Testis (tissue), 3 donors: ENCODE results near the gene PHF24. TPM values are rescaled to one million over a fixed set of nuclear protein-coding genes. Genes with fewer than 3 reads are reported as not detected.
"Not testable (repeated sequence)": the region's sequence is repeated elsewhere in the genome, so short reads cannot be mapped to it uniquely, and the experiment has no call there.

Source experiments
- DNase-seq: peaks from one replicate; pipeline ENCODE4 v3.0.0-alpha.2; 2019
- H3K27ac ChIP-seq, 2 donors: fragments of 200-600 bp; sonication (generic); one replicate each; pipeline ENCODE4 v1.5.1; 2019
- H3K27me3 ChIP-seq: fragments of 200-600 bp; sonication (generic); one replicate; pipeline ENCODE4 v1.5.1; 2019
- H3K36me3 ChIP-seq: fragments of 200-600 bp; sonication (generic); one replicate; pipeline ENCODE4 v1.5.1; 2017; ENCODE audit warnings: low read depth; ENCODE audit errors: missing control alignments
- H3K4me1 ChIP-seq: fragments of 200-600 bp; sonication (generic); one replicate; pipeline ENCODE4 v1.5.1; 2019
- H3K4me3 ChIP-seq, 2 donors: fragments of 200-600 bp; sonication (generic); one replicate each; pipeline ENCODE4 v1.5.1; 2017 to 2019
- H3K9me3 ChIP-seq: fragments of 200-600 bp; sonication (generic); one replicate; pipeline ENCODE4 v1.5.1; 2017
- CTCF ChIP-seq, 3 experiments: fragments of 450-650 bp in 2 of 3; fragments of 200-600 bp in 1 of 3; sonication (generic) in 1 of 3; IDR thresholded peaks; one replicate each; pipeline ENCODE4 v1.5.1; 2016 to 2019; ENCODE audit warnings: antibody characterized with exemption in 3 of 3, mild to moderate bottlenecking in 2 of 3, moderate library complexity in 1 of 3
- POLR2A ChIP-seq: fragments of 450-650 bp; IDR thresholded peaks from one replicate; pipeline ENCODE4 v1.6.1; 2017; ENCODE audit warnings: antibody characterized with exemption, mild to moderate bottlenecking, moderate library complexity
- WGBS, 2 donors: methylation state at CpG; one replicate each; pipeline ENCODE4 v1.1.5; 2018; 5-methylcytosine and 5-hydroxymethylcytosine counted together
- intact Hi-C: fragments of 100-400 bp; cut with DNase I; formaldehyde crosslinking; loops from one replicate; pipeline ENCODE4 v1.15.1; 2023; ENCODE audit warnings: low total_unique reads
- polyA plus RNA-seq: library from polyadenylated mRNA; stranded (reverse); fragments of 350-450 nt; fragmentation: Illumina TruSeq; extraction: RNeasy Lipid Tissue Mini Kit (QIAGEN cat#74804); gene quantifications from one replicate; pipeline ENCODE4 v1.2.3, GENCODE V29; 2014; ENCODE audit warnings: low read depth, low replicate concordance; ENCODE audit not compliant: insufficient read depth
- total RNA-seq, 2 donors: library from RNA; depleted of rRNA; stranded (reverse); fragments of >200 nt; gene quantifications; one replicate each; pipeline ENCODE4 v1.2.3, GENCODE V29; 2016

The PHF24 gene
- total and polyA plus RNA-seq, 3 donors from 2014 or later = 44.8 to 132 (median 93.3) TPM

DNA sequence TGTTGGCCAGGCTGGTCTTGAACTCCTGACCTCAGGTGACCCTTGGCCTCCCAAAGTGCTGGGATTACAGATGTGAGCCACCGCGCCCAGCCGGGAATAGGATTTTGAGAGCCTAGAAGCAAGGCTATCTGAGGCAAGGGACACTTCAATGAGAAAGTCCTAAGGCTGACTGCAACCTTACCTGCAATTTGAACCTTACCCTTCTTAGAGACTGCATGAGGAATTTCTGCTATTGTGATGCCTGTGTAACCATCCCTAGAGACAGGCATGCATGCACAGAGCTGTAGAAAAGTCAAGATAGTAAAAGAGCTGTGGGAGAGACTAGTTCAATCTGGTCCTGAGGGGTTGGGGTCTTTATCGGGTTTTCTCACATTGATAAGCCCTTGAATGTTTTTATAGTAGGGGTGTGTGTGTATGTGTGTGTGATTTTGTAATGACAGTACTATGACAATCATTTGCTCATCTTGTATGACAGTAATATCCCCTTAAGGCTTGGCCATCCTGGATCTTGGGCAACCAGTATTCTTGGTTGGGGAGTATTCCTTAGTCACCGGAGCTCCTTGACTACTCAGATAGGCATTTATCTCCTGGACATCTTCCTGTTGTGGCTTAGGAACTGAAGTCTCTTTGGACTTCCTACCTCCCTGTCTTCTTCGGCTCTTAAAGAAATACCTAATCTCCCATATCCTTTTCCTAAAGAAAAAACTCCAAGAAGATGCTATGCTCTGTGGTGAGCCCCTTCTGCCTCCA lies 42.6 kb downstream of the PHF24 start:
- H3K4me3 ChIP-seq = no peak overlapping the region
- intact Hi-C loops = no loop called here

DNA sequence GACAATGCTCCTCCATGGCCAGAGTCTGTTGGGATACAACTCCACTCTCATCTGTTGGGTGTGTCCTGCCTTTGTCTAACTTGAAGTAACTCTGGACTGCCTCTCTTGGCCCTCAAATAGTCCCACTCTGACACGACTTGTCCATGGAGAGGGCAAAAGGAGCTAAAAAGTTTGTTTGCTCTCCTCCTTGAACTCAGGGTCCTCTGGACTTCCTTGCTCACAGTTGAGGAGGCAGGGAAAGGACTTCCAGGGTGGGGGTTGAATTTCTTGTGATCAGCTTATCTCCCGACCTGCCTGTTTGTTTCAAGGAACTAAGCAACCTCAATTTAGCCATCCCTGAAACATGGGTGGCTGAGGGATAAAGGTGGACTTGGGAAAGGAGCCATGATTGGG lies 43.2 kb downstream of the PHF24 start:
- H3K27ac ChIP-seq = no peak overlapping the region
- intact Hi-C loops = no loop called here
- DNase-seq = no peak
- no peak overlapping the region for H3K4me3 ChIP-seq
- 79 to 92% methylated on average over 2 of the region's 2 CpGs for WGBS, 2 donors
- H3K9me3 ChIP-seq = no peaks in the 10 kb centered on the region
- TF ChIP-seq POLR2A (no peak), CTCF (IDR thresholded peaks at IDR 0.05) (no peak)
- H3K4me1 ChIP-seq = no peaks in the 10 kb centered on the region
- no peaks in the 10 kb centered on the region for H3K27me3 ChIP-seq
- no peaks in the 10 kb centered on the region for H3K36me3 ChIP-seq

More for the DNA sequence above, 42.6 kb downstream of the PHF24 start:
- Histone ChIP-seq H3K4me1 (no peaks in the 10 kb centered on the region), H3K27me3 (no peaks in the 10 kb centered on the region), H3K9me3 (no peaks in the 10 kb centered on the region), H3K36me3 (no peaks in the 10 kb centered on the region), H3K27ac (no peak overlapping the region)
- WGBS, 2 donors = 90% methylated on average over 6 of the region's 6 CpGs
- TF ChIP-seq POLR2A (no peak), CTCF (IDR thresholded peaks at IDR 0.05) (no peak)
- no peak for DNase-seq

GRCh38 chr9:35001803-35002502 lies 43.9 kb downstream of the PHF24 start:
- Histone ChIP-seq H3K4me3 (no peak overlapping the region), H3K36me3 (no peaks in the 10 kb centered on the region), H3K27ac (no peak overlapping the region), H3K4me1 (no peaks in the 10 kb centered on the region), H3K9me3 (no peaks in the 10 kb centered on the region), H3K27me3 (no peaks in the 10 kb centered on the region)
- TF ChIP-seq POLR2A (no peak), CTCF (IDR thresholded peaks at IDR 0.05) (no peak)
- WGBS, 2 donors = 94 to 100% methylated on average over 2 of the region's 2 CpGs
- intact Hi-C loops = no loop called here
- no peak for DNase-seq

DNA sequence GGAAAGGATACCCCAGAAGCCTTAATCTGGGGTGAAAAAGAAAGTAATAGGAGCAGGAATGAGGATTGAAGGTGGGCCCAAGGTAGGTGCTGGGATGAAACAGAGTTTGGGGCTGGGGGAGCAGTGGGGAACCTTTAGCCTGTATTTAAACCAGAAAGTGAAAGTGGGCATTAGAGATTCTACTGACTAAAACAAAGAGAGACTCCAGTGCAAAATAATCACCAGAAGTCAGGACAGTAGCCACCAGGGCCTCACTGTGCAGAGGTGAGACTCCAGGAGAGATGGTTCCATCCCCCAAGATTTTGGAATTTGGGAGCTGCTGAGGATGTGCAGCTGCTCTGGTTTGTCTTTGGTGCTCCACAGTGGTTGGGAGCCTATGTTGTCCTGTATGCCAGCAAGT lies 44.5 kb downstream of the PHF24 start:
- no peak for DNase-seq
- Histone ChIP-seq H3K27me3 (no peaks in the 10 kb centered on the region), H3K9me3 (no peaks in the 10 kb centered on the region), H3K36me3 (no peaks in the 10 kb centered on the region), H3K4me3 (no peak overlapping the region), H3K27ac (no peak overlapping the region), H3K4me1 (no peaks in the 10 kb centered on the region)
- TF ChIP-seq POLR2A (no peak), CTCF (IDR thresholded peaks at IDR 0.05) (no peak)
- intact Hi-C loops = no loop called here

- H3K27ac ChIP-seq, H3K36me3 ChIP-seq, H3K4me1 ChIP-seq, DNase-seq, H3K27me3 ChIP-seq, H3K9me3 ChIP-seq, intact Hi-C loops, H3K4me3 ChIP-seq: not testable (repeated sequence)
- 88 to 89% methylated on average over 14 of the region's 14 CpGs for WGBS, 2 donors
Observed at GRCh38 chr9:35004299-35004698, 46.2 kb downstream of the PHF24 start.
